Endothelial cell of umbilical vein (primary cell): Measurements from ENCODE around the gene OPTC.

Experiments
- CTCF ChIP-seq, 2 donors: IDR thresholded peaks; 1 replicate in 1 of 2; 2 replicates in 1 of 2; pipeline ENCODE4 v1.5.1; 2011; ENCODE audit warnings: low read length in 2 of 2, mild to moderate bottlenecking in 2 of 2, moderate library complexity in 2 of 2, control low read depth in 1 of 2, inconsistent platforms in 1 of 2, low read depth in 1 of 2; ENCODE audit not compliant: insufficient read depth in 1 of 2; ENCODE audit errors: extremely low read depth in 1 of 2
- EZH2 ChIP-seq: IDR thresholded peaks from 2 replicates; pipeline ENCODE4 v1.6.1; 2012; ENCODE audit warnings: borderline replicate concordance, low read depth, mild to moderate bottlenecking, moderate library complexity, low read length, inconsistent platforms; ENCODE audit not compliant: severe bottlenecking
- JUN ChIP-seq: IDR thresholded peaks from 2 replicates; pipeline ENCODE4 v1.6.1; 2011; ENCODE audit warnings: borderline replicate concordance, low read depth; ENCODE audit not compliant: insufficient read length, insufficient read depth
- MYC ChIP-seq: IDR thresholded peaks from one replicate; pipeline ENCODE4 v1.6.1; 2011; ENCODE audit warnings: mild to moderate bottlenecking, low read depth, low read length
- POLR2AphosphoS5 ChIP-seq: IDR thresholded peaks from 2 replicates; pipeline ENCODE4 v1.6.1; 2012; ENCODE audit warnings: low read depth, mild to moderate bottlenecking, control low read depth, low read length, moderate library complexity; ENCODE audit not compliant: insufficient read depth

- no peak for TF ChIP-seq CTCF (IDR thresholded peaks at IDR 0.05; ENCODE audit: extremely low read depth in 1 of 2, insufficient read depth in 1 of 2, low read depth in 1 of 2, low read length in 2 of 2)
- TF ChIP-seq MYC: no peak
- no peak for TF ChIP-seq POLR2AphosphoS5
- no peak for TF ChIP-seq JUN
- TF ChIP-seq EZH2: no peak
Observed at GRCh38 chr1:203557390-203557789, 63.4 kb downstream of the OPTC start.
